ENCODE results near the gene SPEN.

GRCh38 chr1:15884477-15884876 is 37.0 kb downstream of the SPEN start:
- TF ChIP-seq EZH2 (IDR thresholded peaks at IDR 0.05; ENCODE audit: borderline replicate concordance, low read depth, low read length) (no peak), HDAC6 (IDR thresholded peaks at IDR 0.05; ENCODE audit: low read depth, low read length) (no peak), SMAD4 (CRISPR knock-in tag; conservative IDR thresholded peaks at IDR 0.05) (no peak), ETS1 (conservative IDR thresholded peaks at IDR 0.05; ENCODE audit: control insufficient read depth, low read depth, low read length) (no peak), EP300 (IDR thresholded peaks at IDR 0.05; ENCODE audit: low read length) (no peak)

Data from K562 (cell line).